ENCODE data around the gene UAP1. TPM values are rescaled to one million over a fixed set of nuclear protein-coding genes. Genes with fewer than 3 reads are reported as not detected.

UAP1 gene
- total RNA-seq, 1 donor from 2014 or later: 30.4 TPM

DNA sequence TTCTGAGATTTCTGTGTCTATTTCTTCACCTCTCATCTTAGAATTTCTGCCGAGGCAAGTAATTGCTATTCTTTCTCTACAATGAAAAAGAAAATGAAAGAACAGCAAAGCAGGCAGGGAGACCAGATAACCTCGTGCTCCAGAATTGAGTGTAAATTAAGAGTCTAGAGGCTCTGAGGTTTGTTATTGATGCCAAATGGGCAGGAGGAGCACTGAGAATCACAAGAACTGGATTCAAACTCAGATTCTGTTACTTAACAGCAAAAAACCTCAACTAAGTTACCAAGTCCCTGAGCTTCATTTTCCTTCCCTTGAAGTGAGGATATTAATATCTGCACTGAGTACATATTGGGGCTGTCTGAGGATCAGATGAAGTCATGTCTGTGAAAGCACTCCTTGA lies 65.2 kb downstream of the UAP1 start:
- Mint-ChIP-seq H3K27me3 (ENCODE audit: low read depth) (no peaks in the 10 kb centered on the region), H3K27ac (peak overlapping the region; percentile 41), H3K4me3 (peak overlapping the region; percentile 1), H3K9me3 (no peaks in the 10 kb centered on the region), H3K36me3 (no peaks in the 10 kb centered on the region), H3K4me1 (peaks cover 44% of the 10 kb centered on the region)
- TF ChIP-seq, protein P1, sequence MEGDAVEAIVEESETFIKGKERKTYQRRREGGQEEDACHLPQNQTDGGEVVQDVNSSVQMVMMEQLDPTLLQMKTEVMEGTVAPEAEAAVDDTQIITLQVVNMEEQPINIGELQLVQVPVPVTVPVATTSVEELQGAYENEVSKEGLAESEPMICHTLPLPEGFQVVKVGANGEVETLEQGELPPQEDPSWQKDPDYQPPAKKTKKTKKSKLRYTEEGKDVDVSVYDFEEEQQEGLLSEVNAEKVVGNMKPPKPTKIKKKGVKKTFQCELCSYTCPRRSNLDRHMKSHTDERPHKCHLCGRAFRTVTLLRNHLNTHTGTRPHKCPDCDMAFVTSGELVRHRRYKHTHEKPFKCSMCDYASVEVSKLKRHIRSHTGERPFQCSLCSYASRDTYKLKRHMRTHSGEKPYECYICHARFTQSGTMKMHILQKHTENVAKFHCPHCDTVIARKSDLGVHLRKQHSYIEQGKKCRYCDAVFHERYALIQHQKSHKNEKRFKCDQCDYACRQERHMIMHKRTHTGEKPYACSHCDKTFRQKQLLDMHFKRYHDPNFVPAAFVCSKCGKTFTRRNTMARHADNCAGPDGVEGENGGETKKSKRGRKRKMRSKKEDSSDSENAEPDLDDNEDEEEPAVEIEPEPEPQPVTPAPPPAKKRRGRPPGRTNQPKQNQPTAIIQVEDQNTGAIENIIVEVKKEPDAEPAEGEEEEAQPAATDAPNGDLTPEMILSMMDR (IDR thresholded peaks at IDR 0.05; ENCODE audit: unreplicated experiment): no peak
- DNase-seq (ENCODE audit: low spot score in 2 of 2, unreplicated experiment in 2 of 2): no peak

DNA sequence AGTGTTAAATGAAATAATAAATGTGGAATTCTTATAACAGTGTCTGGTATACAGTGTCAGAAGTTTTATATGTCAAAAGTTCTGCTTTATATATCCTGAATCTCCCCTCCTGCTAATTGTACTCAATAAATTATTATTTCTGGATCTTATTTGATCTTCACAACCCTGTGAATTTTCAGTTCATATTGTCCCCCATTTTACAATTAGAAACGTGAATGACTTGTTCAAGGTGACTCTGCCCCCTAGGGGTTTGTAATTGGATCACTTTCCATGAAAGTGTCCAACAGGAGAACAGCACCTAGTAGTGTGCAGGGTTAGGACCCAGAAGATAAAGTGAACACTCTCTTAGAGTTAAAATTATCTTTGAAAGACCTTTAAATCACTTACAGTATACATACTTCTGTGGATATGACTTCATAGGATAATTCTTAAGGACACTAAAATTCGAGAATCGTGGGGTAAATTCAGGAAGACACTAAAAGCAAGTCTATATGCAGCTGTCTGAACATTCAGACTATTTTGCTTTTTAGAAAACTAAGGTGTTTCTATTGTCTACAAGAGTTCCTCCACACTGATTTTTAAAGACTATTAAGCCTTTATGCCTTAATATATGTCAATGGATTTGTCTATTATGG lies 66.3 kb downstream of the UAP1 start:
- TF ChIP-seq, protein P1 (IDR thresholded peaks at IDR 0.05; ENCODE audit: unreplicated experiment): peak; percentile 40
- no peak overlapping the region for H3K27ac Mint-ChIP-seq
- H3K9me3 Mint-ChIP-seq: no peaks in the 10 kb centered on the region
- H3K4me3 Mint-ChIP-seq: no peak overlapping the region
- no peak for DNase-seq (ENCODE audit: low spot score in 2 of 2, unreplicated experiment in 2 of 2)
- H3K27me3 Mint-ChIP-seq (ENCODE audit: low read depth): no peaks in the 10 kb centered on the region
- peaks cover 50% of the 10 kb centered on the region for H3K4me1 Mint-ChIP-seq
- no peaks in the 10 kb centered on the region for H3K36me3 Mint-ChIP-seq

DNA sequence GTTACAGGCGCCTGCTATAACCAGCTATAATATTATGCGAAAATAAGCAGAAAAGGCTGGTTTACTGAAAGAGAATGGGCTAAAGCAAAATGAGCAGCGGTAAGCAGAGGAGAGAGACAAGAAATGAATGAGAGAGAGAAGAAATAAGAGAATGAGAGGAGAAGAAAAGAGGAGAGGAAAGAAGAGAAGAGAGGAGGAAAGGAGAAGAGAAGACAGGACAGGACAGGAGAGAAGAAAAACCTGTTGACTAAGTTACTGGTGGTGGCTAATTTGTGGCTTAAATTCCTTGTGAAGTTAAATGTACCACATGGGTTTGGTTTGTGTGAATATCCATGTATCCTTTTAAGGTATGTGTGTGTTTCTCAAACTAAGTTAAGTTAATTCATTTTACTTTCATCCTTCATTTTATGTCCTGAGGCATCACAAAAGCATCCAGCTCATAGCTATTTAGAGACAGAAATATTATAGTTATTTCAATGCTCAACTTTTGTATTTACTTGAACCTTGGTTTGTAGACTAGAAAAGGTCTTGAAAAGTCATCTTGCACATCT lies 67.6 kb downstream of the UAP1 start:
- H3K36me3 Mint-ChIP-seq: no peaks in the 10 kb centered on the region
- H3K27ac Mint-ChIP-seq: peak overlapping the region; percentile 18
- TF ChIP-seq, protein P1 (IDR thresholded peaks at IDR 0.05; ENCODE audit: unreplicated experiment): no peak
- no peak for DNase-seq (ENCODE audit: low spot score in 2 of 2, unreplicated experiment in 2 of 2)
- H3K4me3 Mint-ChIP-seq: no peak overlapping the region
- H3K4me1 Mint-ChIP-seq: peaks cover 55% of the 10 kb centered on the region
- no peaks in the 10 kb centered on the region for H3K27me3 Mint-ChIP-seq (ENCODE audit: low read depth)
- no peaks in the 10 kb centered on the region for H3K9me3 Mint-ChIP-seq

DNA sequence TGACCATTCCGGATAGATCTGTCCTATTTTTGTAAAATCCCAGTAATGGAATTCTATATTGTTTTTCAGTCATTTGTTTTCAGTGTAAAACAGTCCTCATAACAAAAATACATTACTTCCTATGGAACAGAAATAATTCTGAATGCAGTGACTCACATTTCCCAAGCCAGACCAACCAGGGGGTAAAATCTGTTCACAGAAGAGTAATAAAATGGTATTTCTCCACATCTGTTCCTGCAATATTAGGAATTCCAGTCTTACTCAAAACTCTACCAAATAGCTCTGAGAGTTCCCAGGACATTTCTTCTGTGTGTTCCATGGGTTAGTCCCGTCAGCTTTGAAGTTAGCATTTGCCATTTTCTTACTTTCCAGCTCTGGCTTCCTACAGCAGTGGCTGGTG lies 68.1 kb downstream of the UAP1 start:
- H3K27me3 Mint-ChIP-seq (ENCODE audit: low read depth): no peaks in the 10 kb centered on the region
- H3K9me3 Mint-ChIP-seq: no peaks in the 10 kb centered on the region
- H3K4me3 Mint-ChIP-seq: no peak overlapping the region
- no peaks in the 10 kb centered on the region for H3K36me3 Mint-ChIP-seq
- H3K4me1 Mint-ChIP-seq: peaks cover 60% of the 10 kb centered on the region
- TF ChIP-seq, protein P1 (IDR thresholded peaks at IDR 0.05; ENCODE audit: unreplicated experiment): no peak
- peak overlapping the region; percentile 87 for H3K27ac Mint-ChIP-seq
- DNase-seq (ENCODE audit: low spot score in 2 of 2, unreplicated experiment in 2 of 2): no peak

DNA sequence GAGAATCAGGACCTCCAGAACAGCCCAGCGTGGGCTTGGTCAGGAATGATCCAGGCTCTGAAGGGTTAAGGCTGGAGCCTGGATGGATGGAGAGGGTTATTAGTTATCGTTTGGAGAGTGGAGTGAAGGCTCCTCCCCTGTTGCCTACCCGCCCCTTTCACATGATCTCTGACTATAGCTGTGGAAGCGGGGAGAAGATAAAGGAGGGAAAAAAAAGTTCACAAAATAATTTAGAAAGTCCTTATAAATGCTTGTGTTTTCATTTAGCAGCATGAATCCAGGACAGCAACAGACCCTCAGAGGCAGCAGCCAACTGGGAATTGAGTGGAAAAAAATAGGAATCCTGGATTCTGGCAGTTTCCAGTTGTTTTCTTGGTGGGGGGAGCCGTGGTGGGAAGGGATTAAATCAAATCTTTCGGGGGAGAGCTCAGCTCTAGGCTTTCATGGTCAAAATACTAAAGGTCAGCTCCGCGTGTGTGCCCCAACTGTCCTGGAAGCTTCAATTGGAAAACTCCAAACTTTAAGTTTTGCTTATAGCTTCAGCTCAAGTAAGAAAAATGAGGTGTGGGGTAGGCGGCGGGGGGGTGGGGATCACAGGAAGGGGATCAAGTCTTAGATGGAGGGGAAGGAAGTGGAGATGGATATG lies 70.1 kb downstream of the UAP1 start:
- H3K4me3 Mint-ChIP-seq: peak overlapping the region; percentile 74
- no peaks in the 10 kb centered on the region for H3K36me3 Mint-ChIP-seq
- H3K27ac Mint-ChIP-seq: peak overlapping the region; percentile 91
- H3K27me3 Mint-ChIP-seq (ENCODE audit: low read depth): no peaks in the 10 kb centered on the region
- TF ChIP-seq, protein P1 (IDR thresholded peaks at IDR 0.05; ENCODE audit: unreplicated experiment): no peak
- no peaks in the 10 kb centered on the region for H3K9me3 Mint-ChIP-seq
- DNase-seq (ENCODE audit: low spot score in 2 of 2, unreplicated experiment in 2 of 2): no peak
- H3K4me1 Mint-ChIP-seq: peaks cover 65% of the 10 kb centered on the region
